HG02610 (cell line): Measurements from ENCODE around the gene GNAI3.

Experiments used
- ATAC-seq: cut with Tn5 transposase; IDR thresholded peaks from one replicate; pipeline ENCODE4 v1.9.1; 2021; ENCODE audit warnings: mild to moderate bottlenecking, moderate library complexity; ENCODE audit not compliant: unreplicated experiment

GNAI3 gene

GRCh38 chr1:109543988-109544735 is 4.3 kb upstream of the GNAI3 start:
- ATAC-seq = no peak

DNA sequence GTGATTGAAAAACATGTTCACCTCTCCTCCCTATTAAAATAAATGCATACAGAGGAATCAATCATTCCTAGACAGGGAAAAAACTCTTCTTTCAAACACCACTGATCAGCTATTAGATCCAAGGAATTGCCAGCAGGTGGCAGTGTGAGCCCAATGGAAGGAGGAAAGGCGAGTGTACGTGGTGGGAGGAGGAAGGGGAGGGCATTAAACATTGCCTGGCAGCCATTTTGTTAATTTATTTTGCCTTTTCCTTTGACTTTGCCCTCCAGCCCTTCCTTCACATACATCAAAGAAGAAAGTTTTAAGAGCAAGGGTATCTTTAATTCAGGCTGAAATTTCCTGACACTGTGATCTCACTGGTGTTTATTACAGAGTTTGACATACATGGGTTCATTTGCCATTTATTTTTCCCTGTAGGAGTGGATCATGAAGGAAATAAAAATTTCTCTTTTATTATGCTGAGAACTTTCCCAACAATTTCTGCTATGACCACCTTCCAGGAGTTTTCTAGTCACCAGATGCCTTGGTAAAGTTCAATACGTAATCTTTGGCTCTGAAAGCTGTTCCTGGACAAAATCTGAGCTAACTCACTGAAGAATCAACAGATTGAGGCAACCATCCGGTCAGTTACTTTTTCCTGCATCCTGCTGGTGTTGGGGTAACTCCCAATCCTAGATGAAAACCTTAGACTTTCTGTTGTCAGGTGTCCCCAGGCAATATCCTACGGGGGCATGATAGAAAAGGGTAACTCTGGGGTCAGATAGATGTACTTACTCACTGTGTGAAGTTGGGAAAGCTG is 1.9 kb upstream of the GNAI3 start:
- ATAC-seq = peak; percentile 43

- ATAC-seq = peak; percentile 8
Measured at GRCh38 chr1:109547463-109548320, 723 bp upstream of the GNAI3 start.

GRCh38 chr1:109556563-109556962 is 8.1 kb downstream of the GNAI3 start:
- ATAC-seq = no peak

DNA sequence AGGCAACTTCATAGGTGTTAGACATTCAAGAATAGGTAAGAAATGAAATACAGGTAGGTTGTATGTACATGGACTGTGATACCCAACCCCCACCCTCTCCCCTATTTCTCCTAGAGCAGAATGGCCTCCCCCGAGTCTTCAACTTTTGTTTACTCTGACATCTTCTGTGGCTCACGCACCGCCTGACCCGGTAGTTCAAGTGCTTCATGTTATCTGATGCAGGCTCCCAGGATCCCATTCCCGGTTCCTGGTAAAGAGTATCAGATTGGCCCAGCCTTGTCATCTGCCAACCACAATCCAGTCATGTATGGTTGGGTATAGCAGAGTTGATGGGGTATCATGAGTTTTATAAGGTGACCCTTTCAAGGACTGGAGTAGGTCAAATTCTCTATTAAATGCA is 9.1 kb downstream of the GNAI3 start:
- ATAC-seq = no peak

- ATAC-seq = no peak
Measured at GRCh38 chr1:109559995-109560394, 11.6 kb downstream of the GNAI3 start.

- ATAC-seq = no peak
Measured at GRCh38 chr1:109564194-109564878, 15.9 kb downstream of the GNAI3 start.

DNA sequence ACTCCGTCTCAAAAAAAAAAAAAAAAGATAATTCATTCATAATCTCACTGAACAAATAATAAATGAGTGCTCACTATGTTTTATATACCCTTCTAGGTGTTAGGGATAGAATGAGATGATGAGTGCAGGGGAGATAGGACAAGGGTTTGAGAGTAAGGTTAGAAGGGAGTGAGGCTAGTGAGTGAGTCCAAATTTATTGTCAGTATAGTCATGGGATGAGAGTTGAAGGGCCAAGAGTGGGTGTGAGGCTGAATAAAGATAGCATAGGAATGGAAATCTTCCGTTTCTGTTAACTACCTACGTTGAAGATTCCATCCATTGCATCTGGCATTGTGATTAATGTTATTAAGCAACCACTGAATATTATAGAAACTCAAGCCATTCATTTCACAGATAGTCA is 16.8 kb downstream of the GNAI3 start:
- ATAC-seq = no peak

- no peak for ATAC-seq
Measured at GRCh38 chr1:109566982-109567381, 18.6 kb downstream of the GNAI3 start.

DNA sequence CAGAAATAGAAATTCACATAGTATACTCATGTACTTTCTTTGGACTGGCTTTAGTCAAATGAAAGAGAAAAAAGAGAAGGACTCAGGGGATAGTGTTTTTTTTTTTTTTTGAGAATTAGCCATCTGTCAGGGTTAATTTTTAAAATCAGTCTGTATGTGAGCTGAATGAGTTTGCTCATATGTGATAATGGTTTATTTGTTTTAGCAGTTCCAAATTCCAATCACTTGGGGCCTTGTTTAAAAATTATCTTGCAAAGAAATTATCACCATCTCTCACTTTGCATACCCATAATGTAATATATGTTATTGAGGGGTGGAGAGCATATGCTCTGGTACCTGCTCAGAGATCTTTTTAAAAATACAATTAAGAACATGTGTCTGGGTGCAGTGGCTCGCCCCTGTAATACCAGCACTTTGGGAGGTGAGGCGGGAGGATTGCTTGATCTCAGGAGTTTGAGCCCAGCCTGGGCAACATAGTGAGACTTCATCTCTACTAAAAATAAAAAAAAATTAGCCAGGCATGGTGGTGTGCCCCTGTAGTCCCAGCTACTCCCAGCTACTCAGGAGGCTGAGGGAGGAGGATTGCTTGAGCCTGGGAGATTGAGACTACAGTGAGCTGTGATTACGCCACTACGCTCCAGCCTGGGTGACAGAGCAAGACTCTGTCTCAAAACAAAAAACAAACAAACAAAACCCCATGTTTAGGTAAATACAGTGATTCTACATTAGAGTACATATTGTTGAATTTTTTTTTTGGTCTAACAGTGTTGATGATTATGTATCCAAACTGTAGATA is 19.7 kb downstream of the GNAI3 start:
- ATAC-seq = no peak

GRCh38 chr1:109569323-109569722 is 20.9 kb downstream of the GNAI3 start:
- ATAC-seq = no peak

DNA sequence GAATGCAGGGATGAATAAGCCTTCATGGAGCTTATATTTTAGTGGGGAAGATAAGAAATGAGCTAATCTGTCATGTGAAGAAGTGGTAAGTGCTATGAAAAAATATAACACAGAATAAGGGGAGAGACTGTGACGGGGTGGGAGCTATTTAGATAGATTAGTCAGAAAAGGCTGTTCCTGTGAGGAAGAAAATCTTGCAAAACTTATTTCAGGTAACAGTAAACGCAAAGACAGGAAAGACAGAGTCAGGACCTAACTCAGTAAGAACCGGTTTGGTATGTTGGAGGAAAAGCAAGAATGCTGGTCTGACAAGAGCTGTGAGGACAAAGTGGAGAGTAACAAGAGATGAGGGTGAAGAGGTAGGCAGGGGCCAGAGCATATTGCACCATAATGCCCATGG is 22.0 kb downstream of the GNAI3 start:
- no peak for ATAC-seq

DNA sequence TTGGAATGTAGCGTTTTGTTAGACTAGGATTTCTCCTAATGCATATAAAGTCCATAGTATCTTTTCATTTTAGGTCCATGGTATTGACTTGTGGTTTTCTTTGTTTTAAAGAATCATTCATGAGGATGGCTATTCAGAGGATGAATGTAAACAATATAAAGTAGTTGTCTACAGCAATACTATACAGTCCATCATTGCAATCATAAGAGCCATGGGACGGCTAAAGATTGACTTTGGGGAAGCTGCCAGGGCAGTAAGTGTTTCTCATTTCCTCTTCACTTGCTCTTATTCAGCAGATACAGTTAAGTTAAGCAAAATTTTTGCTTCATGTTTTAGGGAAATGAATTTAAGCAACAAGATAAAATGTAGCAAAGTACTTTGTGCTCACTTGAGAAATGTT is 25.4 kb downstream of the GNAI3 start:
- no peak for ATAC-seq

DNA sequence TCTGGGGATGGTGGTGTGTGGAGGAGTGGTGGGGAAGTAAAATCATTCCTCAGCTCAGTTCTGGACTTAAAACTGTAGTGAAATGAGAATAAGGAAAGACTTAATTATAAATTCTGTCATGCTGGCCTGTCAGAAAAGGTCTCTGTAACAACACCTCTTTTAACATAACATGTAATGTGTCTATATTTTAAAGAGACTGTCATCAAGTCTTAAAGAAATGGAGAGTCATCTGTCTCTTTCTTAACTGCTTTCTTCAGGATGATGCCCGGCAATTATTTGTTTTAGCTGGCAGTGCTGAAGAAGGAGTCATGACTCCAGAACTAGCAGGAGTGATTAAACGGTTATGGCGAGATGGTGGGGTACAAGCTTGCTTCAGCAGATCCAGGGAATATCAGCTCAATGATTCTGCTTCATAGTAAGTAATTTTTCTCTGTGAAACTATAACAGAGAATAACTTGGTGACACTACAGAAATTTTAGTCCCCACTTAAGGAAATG is 30.6 kb downstream of the GNAI3 start:
- ATAC-seq = no peak

- ATAC-seq = no peak
Measured at GRCh38 chr1:109579491-109579890, 31.1 kb downstream of the GNAI3 start.

GRCh38 chr1:109582021-109582420 is 33.6 kb downstream of the GNAI3 start:
- no peak for ATAC-seq

DNA sequence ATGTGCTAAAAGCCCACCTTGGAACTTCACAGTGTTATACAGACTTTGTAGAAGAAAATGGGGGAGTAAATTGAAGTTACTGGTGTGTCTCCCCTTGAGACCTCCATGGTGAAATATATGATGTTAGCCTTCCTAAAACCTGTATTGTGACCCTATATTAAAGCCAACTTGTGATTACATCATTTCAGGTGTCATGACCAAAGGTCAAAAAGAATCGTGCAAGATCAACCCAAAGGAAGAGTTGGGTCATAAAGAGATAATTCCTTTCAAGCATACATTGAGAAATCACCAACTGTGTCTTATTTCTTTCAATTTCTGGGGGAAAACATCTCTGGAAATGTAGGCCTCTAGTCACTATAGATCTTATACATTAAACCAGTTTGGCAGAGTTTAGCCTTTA is 36.4 kb downstream of the GNAI3 start:
- ATAC-seq = no peak

- ATAC-seq = no peak
Measured at GRCh38 chr1:109586055-109586454, 37.6 kb downstream of the GNAI3 start.

GRCh38 chr1:109589177-109589576 is 40.8 kb downstream of the GNAI3 start:
- no peak for ATAC-seq

- no peak for ATAC-seq
Measured at GRCh38 chr1:109589679-109590078, 41.3 kb downstream of the GNAI3 start.
